Endothelial cell of umbilical vein (primary cell): ENCODE measurements around the gene DDX39A.
"Not testable (repeated sequence)": the region's sequence is repeated elsewhere in the genome, so short reads cannot be mapped to it uniquely, and the experiment has no call there.

Experiments
- EZH2 ChIP-seq: IDR thresholded peaks from 2 replicates; pipeline ENCODE4 v1.6.1; 2012; ENCODE audit warnings: borderline replicate concordance, low read depth, mild to moderate bottlenecking, moderate library complexity, low read length, inconsistent platforms; ENCODE audit not compliant: severe bottlenecking
- FOS ChIP-seq: IDR thresholded peaks from 2 replicates; pipeline ENCODE4 v1.6.1; 2011; ENCODE audit warnings: mild to moderate bottlenecking, low read length, moderate library complexity, borderline replicate concordance; ENCODE audit not compliant: insufficient read depth
- GATA2 ChIP-seq: IDR thresholded peaks from 2 replicates; pipeline ENCODE4 v1.7.0; 2011; ENCODE audit warnings: low read depth, mild to moderate bottlenecking, moderate library complexity, mixed read lengths, low read length; ENCODE audit not compliant: insufficient read length, insufficient read depth
- JUN ChIP-seq: IDR thresholded peaks from 2 replicates; pipeline ENCODE4 v1.6.1; 2011; ENCODE audit warnings: borderline replicate concordance, low read depth; ENCODE audit not compliant: insufficient read length, insufficient read depth
- POLR2A ChIP-seq: IDR thresholded peaks from 2 replicates; pipeline ENCODE4 v1.6.1; 2012; ENCODE audit warnings: low read depth, mild to moderate bottlenecking, control low read depth, low read length
- POLR2AphosphoS5 ChIP-seq: IDR thresholded peaks from 2 replicates; pipeline ENCODE4 v1.6.1; 2012; ENCODE audit warnings: low read depth, mild to moderate bottlenecking, control low read depth, low read length, moderate library complexity; ENCODE audit not compliant: insufficient read depth
- TF ChIP-seq, protein P1 (sequence below), 2 donors: IDR thresholded peaks; 1 replicate in 1 of 2; 2 replicates in 1 of 2; pipeline ENCODE4 v1.5.1; 2011; ENCODE audit warnings: low read length in 2 of 2, mild to moderate bottlenecking in 2 of 2, moderate library complexity in 2 of 2, control low read depth in 1 of 2, inconsistent platforms in 1 of 2, low read depth in 1 of 2; ENCODE audit not compliant: insufficient read depth in 1 of 2; ENCODE audit errors: extremely low read depth in 1 of 2
- TF ChIP-seq, protein P2 (sequence below): IDR thresholded peaks from 2 replicates; pipeline ENCODE4 v1.6.1; 2011; ENCODE audit not compliant: insufficient read depth, insufficient read length

DNA sequence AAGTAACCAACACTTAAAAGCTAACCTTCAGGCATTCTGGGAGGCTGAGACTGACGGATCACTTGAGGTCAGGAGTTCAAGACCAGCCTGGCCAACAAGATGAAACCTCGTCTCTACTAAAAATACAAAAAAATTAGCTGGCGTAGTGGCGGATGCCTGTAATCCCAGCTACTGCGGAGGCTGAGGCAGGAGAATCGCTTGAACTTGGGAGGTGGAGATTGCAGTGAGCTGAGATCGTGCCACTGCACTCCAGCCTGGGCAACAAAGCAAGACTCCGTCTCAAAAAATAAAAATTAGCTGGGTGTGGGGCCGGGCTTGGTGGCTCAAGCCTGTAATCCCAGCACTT, 55.1 kb downstream of the DDX39A start:
- TF ChIP-seq, protein P1, sequence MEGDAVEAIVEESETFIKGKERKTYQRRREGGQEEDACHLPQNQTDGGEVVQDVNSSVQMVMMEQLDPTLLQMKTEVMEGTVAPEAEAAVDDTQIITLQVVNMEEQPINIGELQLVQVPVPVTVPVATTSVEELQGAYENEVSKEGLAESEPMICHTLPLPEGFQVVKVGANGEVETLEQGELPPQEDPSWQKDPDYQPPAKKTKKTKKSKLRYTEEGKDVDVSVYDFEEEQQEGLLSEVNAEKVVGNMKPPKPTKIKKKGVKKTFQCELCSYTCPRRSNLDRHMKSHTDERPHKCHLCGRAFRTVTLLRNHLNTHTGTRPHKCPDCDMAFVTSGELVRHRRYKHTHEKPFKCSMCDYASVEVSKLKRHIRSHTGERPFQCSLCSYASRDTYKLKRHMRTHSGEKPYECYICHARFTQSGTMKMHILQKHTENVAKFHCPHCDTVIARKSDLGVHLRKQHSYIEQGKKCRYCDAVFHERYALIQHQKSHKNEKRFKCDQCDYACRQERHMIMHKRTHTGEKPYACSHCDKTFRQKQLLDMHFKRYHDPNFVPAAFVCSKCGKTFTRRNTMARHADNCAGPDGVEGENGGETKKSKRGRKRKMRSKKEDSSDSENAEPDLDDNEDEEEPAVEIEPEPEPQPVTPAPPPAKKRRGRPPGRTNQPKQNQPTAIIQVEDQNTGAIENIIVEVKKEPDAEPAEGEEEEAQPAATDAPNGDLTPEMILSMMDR (IDR thresholded peaks at IDR 0.05; ENCODE audit: extremely low read depth in 1 of 2, insufficient read depth in 1 of 2, low read depth in 1 of 2, low read length in 2 of 2): not testable (repeated sequence)
- not testable (repeated sequence) for TF ChIP-seq POLR2A, EZH2, POLR2AphosphoS5, GATA2, JUN, FOS
- TF ChIP-seq, protein P2, sequence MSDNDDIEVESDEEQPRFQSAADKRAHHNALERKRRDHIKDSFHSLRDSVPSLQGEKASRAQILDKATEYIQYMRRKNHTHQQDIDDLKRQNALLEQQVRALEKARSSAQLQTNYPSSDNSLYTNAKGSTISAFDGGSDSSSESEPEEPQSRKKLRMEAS: not testable (repeated sequence)
